Measurements from ENCODE around the gene RSPH10B.
"Not testable (repeated sequence)": the region's sequence is repeated elsewhere in the genome, so short reads cannot be mapped to it uniquely, and the experiment has no call there.

The RSPH10B gene

DNA sequence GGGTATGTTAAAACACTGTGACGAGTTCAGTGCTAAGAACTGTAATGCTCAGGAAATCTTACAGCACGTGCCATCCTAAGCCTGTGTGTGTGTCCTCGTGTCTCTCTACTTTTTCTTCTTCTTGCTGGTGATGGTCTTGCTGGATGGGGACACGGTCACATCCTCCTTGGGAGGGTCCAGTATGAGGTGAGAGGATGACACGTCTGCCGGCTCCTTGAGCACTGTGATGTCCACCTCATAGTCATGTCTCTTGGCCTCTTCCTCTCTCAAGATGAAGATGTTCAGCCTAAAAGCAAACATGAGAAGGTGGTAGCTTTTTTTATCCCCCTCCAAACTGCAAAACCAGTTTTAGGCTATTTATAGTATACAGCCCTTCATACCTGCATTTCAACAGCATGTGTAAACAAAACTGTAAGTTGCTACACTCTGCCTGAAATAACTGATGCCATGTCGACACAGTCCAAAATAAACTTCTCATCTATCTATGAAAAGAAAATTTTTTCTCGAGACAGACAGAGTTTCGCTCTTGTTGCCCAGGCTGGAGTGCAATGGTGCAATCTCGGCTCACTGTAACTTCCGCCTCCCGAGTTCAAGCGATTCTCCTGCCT lies 44.1 kb downstream of the RSPH10B start:
- DNase-seq = not testable (repeated sequence)

DNA sequence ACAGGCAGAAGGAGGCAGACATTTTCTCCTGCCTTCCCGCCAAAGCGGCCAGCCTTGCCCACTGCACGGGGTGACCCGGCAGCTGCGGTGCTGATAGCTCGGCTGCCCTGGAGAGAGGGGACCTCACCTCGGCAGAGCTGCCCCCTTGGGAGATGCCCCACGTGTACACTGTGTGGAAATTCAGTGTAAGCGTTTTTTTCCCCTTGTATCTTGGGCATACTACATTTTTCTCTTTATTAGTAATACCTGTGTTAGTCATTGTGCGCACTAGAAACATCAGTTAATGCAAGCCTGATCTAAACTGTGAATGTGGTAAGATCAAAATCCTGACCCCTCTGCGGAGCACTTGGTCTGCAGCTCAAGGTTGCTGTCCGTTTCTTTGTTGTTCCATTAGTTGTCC lies 45.9 kb downstream of the RSPH10B start:
- not testable (repeated sequence) for DNase-seq

DNA sequence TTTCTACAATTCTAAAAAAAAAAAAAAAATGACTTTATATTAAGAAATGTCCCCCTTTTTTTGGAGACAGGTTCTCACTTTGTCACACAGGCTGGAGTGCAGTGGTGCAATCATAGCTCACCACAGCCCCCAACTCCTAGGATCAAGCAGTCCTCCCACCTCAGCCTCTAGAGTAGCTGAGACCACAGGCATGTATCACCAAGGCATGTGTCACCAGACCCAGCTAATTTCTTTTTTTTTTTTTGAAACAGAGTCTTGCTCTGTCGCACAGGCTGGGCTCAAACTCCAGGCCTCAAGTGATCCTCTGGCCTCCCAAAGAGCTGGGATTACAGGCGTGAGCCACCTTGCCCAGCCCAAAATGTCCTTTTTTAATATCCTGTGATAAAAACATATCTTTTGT lies 46.3 kb downstream of the RSPH10B start:
- not testable (repeated sequence) for DNase-seq

DNA sequence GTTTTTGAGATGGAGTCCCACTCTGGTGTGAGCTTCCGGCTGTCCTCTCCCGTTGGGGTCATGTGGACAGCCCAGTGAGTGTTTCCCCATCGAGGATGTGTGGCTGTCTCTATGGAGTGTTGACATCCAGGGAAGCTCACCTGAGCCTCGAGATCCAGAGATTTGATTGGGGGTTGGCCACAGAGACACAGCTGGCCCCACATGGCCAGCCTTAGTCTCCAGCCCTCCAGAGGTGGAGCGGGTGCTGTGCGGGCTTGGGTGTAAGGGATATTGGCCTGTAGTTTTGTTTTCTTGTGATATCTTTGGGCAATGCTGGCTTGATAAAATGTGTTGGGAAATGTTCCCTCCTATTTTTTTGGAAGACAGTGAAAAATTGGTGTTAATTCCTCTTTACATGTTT lies 54.0 kb downstream of the RSPH10B start:
- DNase-seq = not testable (repeated sequence)

DNA sequence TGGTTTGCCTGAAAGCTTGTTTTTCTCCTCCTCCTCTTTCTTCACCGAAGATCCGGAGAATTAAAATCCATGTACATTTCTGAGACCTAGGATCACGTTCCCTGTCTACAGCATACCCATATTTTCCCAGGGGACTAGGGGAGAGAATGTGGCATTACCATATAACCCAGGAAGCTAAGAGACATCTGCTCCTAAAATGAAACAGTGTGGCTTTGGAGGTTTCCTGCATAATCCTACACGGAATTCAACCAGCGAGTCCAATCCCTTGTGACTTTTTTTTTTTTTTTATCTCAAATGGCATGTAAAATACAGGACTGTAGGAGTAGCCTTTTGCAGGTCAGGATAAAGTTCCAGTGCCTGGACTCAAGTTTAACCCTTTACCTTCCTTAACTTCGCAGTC lies 61.7 kb downstream of the RSPH10B start:
- not testable (repeated sequence) for DNase-seq

DNA sequence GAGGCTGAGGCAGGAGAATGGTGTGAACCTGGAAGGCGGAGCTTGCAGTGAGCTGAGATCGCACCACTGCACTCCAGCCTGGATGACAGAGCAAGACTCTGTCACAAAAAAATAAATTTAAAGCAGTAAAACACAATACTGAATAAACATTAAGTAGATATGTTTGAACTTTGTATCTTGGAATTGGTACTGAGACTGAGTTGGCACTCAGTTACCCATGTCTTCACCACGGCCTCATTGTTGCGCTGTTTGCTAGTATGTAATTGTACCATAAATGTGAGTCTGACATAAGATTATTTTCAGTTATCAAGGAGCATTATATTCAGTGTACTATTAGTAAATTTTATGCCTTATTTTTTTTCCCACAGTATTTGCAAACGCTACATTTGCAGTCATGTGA lies 65.8 kb downstream of the RSPH10B start:
- DNase-seq = not testable (repeated sequence)

DNA sequence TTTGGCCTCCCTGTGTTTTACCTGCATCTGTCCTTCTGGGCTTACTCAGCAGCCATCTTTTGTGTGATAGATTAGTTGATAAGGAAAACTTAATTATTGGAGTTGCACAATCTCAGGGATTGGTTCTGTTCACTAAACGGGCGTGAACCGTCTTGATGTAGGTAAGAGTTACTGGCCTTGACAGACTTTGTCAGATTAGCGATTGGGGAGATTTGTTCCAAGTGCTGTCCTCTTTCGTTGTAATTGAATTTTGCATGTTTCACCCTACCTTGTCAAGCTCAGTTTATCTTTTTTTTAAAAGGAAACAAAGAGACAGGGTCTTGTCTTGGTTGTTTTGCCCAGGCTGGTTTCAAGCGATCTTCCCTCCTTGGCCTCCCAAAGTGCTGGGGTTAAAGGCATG lies 67.5 kb downstream of the RSPH10B start:
- DNase-seq = not testable (repeated sequence)

DNA sequence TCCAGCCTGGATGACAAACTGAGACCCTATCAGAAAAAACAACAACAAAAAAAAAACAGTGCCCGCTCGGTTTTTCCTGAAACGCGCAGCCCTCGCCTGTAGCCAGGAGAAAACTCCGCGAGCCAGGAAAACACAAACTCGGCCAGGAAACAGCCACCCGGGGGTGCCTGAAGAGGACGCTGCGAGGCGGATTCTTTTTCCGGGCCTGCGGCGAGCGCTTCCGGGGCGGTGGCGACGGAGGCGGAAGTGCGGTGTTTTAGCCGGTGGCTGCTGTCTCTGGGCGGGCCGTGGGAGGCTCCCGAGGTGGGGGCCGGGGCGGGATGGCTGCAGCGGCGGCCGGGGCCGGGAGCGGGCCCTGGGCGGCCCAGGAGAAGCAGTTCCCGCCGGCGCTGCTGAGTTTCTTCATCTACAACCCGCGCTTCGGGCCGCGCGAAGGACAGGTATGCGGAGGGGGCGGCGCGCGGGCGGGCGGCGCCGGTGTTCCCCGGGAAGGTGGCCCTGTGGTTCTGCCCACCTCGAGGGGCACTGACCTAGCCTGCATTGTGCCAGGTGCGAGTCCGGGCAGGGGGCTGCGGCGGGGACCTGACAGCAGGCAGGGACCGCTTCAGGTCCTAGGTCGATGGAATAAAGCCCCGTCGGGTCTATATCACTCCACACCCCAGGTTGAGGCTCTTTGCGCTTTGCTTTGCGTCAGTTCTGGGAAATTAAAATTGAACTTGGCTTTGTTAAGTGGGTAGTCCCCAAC lies 71.8 kb downstream of the RSPH10B start, which contains the start of gene CCZ1:
CCZ1 (plus strand) TSS at position 254 of the 745 bp plus-strand sequence; CDS start at position 321, 67 bp downstream.
- DNase-seq = peak; percentile 75

DNA sequence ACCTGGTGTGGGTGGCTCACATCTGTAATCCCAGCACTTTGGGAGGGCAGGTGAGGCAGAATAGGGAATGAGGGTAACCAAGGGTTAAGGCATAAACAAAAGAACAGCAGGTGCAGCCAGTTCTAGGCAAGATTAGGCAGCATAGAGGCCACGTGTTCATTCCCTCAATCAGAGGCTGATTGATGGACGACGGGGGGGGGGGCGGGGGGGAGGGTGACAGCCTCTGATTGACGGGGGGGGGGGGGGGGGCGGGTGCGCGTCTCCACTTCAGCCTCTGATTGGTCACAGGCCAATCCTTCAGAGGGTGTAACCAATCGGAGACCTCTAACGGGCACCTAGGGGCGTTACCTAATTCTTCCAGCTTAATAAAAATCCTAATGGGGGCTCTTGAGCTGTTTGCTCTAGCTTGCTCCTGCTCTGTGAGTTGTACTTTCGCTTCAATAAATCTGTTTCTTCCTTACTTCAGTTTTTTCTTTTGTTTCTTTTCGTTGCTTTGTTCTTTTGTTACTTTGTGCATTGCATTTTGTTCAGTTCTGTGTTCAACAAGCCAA lies 73.0 kb downstream of the RSPH10B start:
- DNase-seq = not testable (repeated sequence)

DNA sequence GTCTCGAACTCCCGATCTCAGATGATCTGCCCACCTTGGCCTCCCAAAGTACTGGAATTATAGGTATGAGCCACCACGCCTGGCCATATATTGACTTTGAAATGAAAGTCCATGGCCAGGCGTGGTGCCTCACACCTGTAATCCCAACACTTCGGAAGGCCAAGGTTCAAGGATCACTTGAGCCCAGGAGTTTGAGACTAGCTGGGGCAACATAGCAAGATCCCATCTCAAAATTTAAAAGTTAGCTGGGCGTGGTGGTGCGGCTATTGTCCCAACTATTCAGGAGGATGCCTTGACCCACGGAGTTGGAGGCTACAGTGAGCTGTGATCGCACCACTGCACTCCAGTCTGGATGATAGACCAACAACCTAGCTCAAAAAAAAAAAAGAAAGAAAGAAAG lies 78.0 kb downstream of the RSPH10B start:
- no peak for DNase-seq

DNA sequence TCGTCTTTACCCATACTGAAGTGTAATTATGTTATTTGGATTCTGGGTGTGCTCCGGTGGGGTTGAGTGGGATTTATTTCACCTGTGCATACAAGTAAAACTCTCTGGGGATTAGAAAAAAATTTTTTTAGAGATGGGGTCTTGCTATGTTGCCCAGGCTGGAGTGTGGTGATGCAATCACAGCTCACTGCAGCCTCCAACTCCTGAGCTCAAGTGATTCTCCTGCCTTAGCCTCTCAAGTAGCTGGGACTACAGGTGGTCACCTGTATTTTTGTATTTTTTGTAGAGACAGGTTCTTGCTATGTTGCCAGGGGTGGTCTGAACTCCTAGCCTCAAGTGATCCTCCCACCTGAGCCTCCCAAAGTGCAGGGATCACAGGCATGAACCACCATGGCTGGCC lies 80.2 kb downstream of the RSPH10B start:
- DNase-seq = not testable (repeated sequence)

DNA sequence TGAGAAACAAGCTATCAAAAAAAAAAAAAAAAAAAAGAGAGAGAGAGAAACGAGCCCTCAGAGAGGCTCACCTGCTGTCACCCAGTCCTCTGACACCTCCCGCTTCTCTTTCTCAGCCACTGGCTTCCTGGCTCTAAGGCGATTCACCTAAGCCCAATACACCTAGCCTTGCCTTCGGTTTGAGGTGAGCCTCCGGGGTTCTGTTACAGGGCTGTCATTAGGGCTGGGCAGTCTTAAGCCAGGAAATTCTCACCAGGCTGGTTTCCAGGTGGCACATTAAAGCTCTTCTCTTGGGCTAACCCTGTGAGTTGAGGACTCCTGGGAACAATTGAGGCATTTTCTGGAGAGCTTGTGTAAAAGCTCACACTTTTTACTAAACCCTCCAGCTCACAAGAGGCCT lies 82.5 kb downstream of the RSPH10B start:
- not testable (repeated sequence) for DNase-seq

DNA sequence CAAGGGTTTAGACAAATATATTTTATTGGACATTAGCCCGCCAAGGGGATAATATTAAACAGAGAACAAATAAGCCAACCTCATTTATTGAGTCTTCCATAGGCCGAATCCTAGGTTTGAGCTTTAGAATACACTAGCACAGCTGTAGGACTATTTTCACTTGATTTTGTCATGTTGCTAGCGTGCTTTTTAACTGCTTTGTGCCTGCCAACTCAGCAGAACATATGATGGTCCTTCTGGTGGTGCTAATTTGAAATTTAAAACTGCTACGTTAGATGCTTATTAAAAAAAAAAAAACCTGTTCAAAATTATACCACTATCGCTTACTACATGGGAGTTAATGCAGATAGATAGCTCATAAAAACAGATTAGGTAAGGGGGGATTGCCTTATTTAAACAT lies 86.1 kb downstream of the RSPH10B start:
- DNase-seq = not testable (repeated sequence)

DNA sequence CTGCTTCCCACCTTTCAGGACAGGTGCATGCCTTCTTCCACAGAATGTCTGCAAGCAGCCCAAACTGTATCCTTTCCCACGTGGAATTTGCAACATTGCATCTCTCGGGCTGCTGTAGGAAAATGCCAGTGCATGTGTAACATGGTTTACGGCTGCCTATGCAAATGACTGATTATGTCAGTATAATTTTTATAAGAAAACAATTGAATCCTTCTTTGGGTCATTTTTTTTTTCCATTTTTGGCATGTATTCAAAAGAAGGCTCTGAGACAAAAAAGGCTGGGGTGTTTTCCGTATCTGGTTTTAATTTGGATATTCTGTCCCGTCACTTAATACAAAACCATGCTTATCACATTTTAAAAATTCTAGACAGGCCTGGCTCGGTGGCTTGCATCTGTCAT lies 90.4 kb downstream of the RSPH10B start:
- not testable (repeated sequence) for DNase-seq

DNA sequence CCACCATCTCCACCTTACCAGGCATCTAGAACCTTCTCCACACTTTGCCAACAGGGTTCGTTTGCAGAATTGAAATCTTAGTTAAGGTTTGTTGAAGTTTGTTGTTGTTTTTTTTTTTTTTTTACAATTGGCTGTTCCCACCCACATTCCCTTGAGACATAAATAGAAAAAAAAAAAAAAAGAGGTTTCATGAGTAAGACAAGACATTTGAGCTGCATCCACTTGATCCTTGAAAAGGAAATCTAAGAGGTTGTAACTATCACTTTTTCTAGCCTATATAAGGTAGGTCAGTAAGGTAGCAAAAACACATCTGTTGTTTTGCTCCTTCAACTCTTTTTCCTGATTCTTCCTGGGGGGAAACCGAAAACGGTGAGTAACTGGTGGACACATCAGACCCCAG lies 90.9 kb downstream of the RSPH10B start:
- not testable (repeated sequence) for DNase-seq

All from activated T-cell treated with anti-CD3 and anti-CD28 coated beads, Interleukin-2, amount 50 U/mL, for 1 hour (primary cell).